Fibroblast of skin of right biceps (primary cell): ENCODE measurements around the gene GJC1.
A peak's percentile ranks its signal among the peaks of the same experiment; 100 is the strongest.
"Not testable (repeated sequence)": the region's sequence is repeated elsewhere in the genome, so short reads cannot be mapped to it uniquely, and the experiment has no call there.

Source experiments
- DNase-seq: peaks from one replicate; pipeline ENCODE4 v3.0.0-alpha.2; 2013

Gene GJC1

GRCh38 chr17:44842748-44843147, 12.7 kb upstream of the GJC1 start:
- DNase-seq = peak; percentile 48

DNA sequence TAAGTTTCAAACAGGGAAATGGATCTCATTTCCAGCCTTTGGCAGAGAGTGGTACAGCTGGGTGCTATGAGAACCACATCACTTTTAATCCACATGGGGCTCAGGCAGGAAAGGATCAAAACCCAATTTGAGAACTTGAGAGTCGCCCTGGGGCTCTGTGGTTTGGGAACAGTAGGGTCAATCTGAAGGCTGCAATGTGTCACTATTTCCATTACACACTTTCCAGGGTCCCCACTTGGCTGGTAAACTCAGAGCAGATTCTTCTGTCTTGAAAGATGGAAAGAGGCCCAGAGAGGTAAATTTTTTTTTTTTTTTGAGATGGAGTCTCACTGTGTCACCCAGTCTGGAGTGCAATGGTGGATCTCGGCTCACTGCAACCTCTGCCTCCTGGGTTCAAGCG, 10.8 kb upstream of the GJC1 start:
- DNase-seq = peak; percentile 40

DNA sequence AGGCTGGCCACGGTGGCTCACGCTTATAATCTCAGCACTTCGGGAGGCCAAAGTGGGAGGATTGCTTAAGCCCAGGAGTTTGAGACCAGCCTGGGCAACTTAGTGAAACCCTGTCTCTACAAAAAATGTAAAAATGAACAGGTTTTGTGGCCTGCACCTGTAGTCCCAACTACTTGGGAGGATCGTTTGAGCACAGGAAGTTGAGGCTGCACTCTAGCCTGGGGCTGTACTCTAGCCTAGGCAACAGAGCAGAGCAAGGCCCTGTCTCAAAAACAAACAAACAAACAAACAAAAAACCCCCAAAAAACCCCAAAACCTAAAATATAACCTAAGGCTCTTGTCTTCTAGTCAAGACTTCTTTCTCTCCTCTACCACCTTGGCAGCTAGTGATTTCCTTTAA, 10.2 kb upstream of the GJC1 start:
- DNase-seq = no peak

GRCh38 chr17:44837196-44837595, 7.1 kb upstream of the GJC1 start:
- DNase-seq = no peak

GRCh38 chr17:44832805-44833204, 2.7 kb upstream of the GJC1 start:
- peak; percentile 18 for DNase-seq

GRCh38 chr17:44831371-44831770, 1.3 kb upstream of the GJC1 start:
- DNase-seq = no peak

- peak; percentile 38 for DNase-seq
Observed at GRCh38 chr17:44830359-44831288, 537 bp upstream of the GJC1 start.

DNA sequence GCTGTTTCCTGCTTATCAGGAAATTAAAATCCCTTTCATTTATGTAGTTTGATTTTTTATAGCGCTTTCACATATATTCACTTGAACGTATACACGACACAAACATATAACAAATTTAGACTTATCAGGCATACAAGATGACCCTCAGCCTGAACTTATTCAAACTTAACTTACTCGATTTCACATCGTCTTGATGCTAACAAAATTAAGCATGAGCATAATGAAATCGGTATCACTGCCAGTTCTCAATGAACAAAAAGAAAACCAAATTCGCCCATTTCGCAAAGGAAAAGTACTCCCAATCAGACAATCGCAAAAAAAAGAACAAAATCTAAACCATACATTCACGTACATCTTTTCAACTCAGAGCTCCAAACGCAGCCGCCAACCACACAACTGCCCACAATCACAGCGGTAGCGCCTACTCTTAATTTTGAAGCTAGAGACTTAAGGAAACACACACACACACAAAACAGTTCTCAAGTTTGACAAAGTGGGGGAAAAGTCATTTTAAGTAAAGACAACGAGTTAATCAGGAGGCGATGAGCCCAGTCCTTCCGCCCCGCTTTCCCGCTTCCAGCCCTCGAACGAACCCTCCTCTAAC, 1.1 kb downstream of the GJC1 start:
- DNase-seq = peak; percentile 30

- peak; percentile 39 for DNase-seq
Observed at GRCh38 chr17:44827863-44828262, 2.2 kb downstream of the GJC1 start.

DNA sequence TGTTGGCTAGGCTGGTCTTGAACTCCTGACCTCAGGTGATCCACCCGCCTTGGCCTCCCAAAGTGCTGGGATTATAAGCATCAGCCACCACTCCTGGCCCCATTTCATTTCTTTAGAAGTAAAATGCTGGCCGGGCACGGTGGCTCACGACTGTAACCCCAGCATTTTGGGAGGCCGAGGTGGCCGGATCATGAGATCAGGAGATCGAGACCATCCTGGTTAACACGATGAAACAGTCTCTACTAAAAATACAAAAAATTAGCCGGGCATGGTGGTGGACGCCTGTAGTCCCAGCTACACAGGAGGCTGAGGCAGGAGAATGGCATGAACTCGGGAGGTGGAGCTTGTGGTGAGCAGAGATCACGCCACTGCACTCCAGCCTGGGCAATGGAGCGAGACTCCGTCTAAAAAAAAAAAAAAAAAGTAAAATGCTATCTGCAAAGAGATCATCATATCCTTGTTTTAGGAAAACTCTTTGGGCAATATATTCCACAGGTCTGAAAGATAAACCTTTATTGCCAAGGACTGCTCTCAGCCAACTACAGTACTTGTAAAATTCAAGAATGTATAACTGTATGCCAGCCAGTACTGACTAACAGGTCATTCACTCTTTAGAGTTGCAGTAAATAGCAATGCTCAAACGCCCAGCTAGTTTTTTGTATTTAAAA, 3.8 kb downstream of the GJC1 start:
- DNase-seq = no peak

DNA sequence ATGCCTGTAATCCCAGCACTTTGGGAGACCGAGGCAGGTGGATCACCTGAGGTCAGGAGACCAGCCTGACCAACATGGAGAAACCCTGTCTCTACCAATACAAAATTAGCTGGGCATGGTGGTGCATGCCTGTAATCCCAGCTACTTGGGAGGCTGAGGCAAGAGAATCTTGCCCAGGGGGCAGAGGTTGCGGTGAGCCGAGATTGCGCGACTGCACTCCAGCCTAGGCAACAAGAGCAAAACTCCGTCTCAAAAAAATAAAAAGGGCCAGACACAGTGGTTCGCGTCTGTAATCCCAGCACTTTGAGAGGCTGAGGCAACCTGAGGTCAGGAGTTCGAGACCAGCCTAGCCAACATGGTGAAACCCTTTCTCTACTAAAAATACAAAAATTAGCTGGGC, 4.9 kb downstream of the GJC1 start:
- not testable (repeated sequence) for DNase-seq

DNA sequence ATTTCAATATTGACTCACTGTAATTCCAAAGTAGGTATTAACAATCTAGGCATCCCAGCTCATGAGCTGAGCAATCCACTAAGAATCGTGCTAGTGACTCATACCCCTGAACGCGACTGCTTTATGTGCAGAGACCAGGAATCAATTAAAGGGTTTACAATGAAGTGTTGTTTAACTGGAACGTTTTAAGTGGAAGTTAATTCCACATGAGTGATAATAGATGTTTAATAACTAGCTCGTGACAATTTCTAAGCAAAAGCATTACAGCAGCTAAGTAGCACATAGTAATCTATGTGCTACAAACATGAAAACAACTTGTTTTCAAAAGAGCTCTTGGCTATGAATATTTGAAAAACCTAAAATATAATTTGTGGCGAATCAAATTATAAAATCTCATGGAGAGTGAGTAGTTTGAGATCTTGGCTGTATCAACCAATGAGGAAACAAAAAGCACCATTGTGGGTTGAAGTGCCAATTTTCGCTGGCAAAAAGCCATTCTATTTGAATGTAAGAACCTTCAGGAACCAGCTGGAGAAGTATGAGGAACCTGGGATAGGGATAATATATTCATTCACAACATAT, 9.4 kb downstream of the GJC1 start:
- peak; percentile 96 for DNase-seq

GRCh38 chr17:44818508-44818907, 11.6 kb downstream of the GJC1 start:
- DNase-seq = not testable (repeated sequence)

DNA sequence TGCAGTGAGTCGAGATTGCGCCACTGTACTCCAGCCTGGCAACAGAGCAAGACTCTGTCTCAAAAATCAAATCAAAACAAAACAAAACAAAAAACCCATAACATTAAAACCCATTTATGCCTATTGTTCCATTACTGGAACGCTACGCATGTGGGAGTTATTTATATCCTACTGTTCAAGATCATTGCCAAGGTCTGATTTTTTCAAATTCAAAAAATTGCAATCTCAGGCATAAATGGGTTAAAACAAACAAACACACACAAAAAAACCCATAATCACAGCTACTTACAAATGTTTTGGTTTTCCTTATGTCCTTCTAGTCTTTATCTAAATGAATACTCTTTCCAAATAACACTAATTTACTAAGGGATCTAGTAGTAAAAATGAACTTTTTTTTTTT, 17.8 kb downstream of the GJC1 start:
- no peak for DNase-seq

DNA sequence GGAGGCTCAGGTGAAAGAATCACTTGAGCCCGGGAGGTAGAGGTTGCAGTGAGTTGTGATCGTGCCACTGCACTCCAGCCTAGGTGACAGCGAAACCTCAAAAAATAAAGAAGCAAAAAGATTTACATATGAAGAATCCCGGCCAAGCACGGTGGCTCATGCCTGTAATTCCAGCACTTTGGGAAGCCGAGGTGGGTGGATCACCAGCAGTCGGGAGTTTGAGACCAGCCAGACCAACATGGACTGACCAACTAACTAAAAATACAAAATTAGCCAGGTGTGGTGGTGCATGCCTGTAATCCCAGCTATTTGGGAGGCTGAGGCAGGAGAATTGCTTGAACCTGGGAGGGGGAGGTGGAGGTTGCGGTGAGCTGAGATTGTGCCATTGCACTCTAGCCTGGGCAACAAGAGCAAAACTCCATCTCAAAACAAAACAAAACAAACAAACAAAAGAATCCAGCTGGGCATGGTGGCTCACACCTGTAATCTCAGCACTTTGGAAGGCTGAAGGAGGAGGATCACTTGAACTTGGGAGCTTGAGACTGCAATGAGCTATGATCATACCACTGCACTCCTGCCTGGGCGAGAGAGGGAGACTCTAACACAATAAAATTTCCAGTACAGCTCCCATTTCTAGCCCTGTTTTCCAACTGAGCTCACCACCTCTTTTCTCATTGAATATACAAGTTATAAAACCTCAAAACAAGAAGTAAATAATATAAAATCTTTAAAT, 21.3 kb downstream of the GJC1 start:
- not testable (repeated sequence) for DNase-seq

- no peak for DNase-seq
Observed at GRCh38 chr17:44808156-44808555, 21.9 kb downstream of the GJC1 start.

GRCh38 chr17:44807817-44808155, 22.3 kb downstream of the GJC1 start:
- DNase-seq = peak; percentile 44

DNA sequence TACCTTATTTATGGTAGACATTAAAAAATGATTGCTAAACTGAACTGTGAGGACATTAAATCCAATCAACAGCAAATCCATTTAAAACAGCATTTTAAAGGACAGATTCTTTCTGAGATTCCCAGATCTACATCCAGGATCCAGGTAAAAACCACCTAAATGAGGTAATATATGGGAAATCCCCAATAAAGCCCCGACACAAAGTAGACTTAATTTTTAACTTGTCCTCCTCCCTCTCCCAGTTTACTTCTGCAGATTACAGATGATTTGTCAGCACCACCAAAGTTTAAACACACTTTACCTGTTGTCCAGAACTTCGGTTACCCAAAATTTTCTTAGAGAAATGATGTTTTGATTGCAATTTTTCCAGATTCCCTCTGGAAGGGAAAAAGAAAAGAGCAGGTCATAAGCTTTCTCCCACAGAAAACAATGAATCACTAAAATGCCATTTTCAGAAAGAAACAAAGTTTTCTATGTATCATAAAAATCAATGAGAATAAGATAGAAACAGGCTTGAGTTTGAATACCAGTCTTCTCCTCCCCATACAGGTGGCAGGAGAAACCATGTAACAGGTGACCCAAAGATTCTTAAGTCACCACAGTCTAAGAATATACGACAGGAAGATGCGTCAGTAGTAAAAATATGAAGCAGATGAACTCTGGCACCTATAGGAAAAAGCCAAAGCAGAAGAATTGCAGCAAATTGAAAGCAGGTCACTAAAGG, 22.8 kb downstream of the GJC1 start:
- DNase-seq = no peak

GRCh38 chr17:44804302-44805089, 25.6 kb downstream of the GJC1 start:
- peak; percentile 25 for DNase-seq

GRCh38 chr17:44801880-44802279, 28.2 kb downstream of the GJC1 start:
- no peak for DNase-seq

- DNase-seq = no peak
Observed at GRCh38 chr17:44798356-44798755, 31.7 kb downstream of the GJC1 start.
